Stimulated activated CD8-positive, alpha-beta memory T cell treated with anti-CD3 and anti-CD28 coated beads, Interleukin-12 subunit alpha, Interleukin-12 subunit beta, amount 100 ng/mL, for 4 hours (primary cell): ENCODE results near the gene NADK2.
A peak's percentile ranks its signal among the peaks of the same experiment; 100 is the strongest.
"Not testable (repeated sequence)": the region's sequence is repeated elsewhere in the genome, so short reads cannot be mapped to it uniquely, and the experiment has no call there.

Experiments used
- DNase-seq: peaks from one replicate; pipeline ENCODE4 v3.0.0-alpha.2; 2020; ENCODE audit warnings: low read depth

NADK2 gene

GRCh38 chr5:36241631-36242533 is at the start of gene NADK2:
NADK2 (minus strand) TSS chr5:36241925; CDS start chr5:36241798, 127 bp downstream.
- DNase-seq: peak; percentile 86

- no peak for DNase-seq
Measured at GRCh38 chr5:36285837-36286615, 44.3 kb upstream of the NADK2 start.

GRCh38 chr5:36283775-36284174 is 42.0 kb upstream of the NADK2 start:
- not testable (repeated sequence) for DNase-seq

GRCh38 chr5:36281626-36282025 is 39.9 kb upstream of the NADK2 start:
- no peak for DNase-seq

- DNase-seq: no peak
Measured at GRCh38 chr5:36279054-36279698, 37.5 kb upstream of the NADK2 start.

- no peak for DNase-seq
Measured at GRCh38 chr5:36277521-36278176, 35.9 kb upstream of the NADK2 start.

- DNase-seq: no peak
Measured at GRCh38 chr5:36276864-36277263, 35.1 kb upstream of the NADK2 start.

- no peak for DNase-seq
Measured at GRCh38 chr5:36273809-36274526, 32.2 kb upstream of the NADK2 start.

GRCh38 chr5:36272136-36272690 is 30.5 kb upstream of the NADK2 start:
- DNase-seq: no peak

- no peak for DNase-seq
Measured at GRCh38 chr5:36270876-36271575, 29.3 kb upstream of the NADK2 start.

- DNase-seq: no peak
Measured at GRCh38 chr5:36270175-36270574, 28.4 kb upstream of the NADK2 start.

- no peak for DNase-seq
Measured at GRCh38 chr5:36269478-36269877, 27.8 kb upstream of the NADK2 start.

- no peak for DNase-seq
Measured at GRCh38 chr5:36267905-36268304, 26.2 kb upstream of the NADK2 start.

- DNase-seq: no peak
Measured at GRCh38 chr5:36264202-36264760, 22.6 kb upstream of the NADK2 start.

GRCh38 chr5:36261186-36261585 is 19.5 kb upstream of the NADK2 start:
- no peak for DNase-seq

- DNase-seq: no peak
Measured at GRCh38 chr5:36253575-36253974, 11.8 kb upstream of the NADK2 start.

GRCh38 chr5:36252722-36253365 is 11.1 kb upstream of the NADK2 start:
- no peak for DNase-seq

- DNase-seq: no peak
Measured at GRCh38 chr5:36251218-36251617, 9.5 kb upstream of the NADK2 start.

- DNase-seq: no peak
Measured at GRCh38 chr5:36250427-36250826, 8.7 kb upstream of the NADK2 start.
